Fibroblast of skin of left biceps (primary cell): ENCODE results near the gene SLFN13.
"Not testable (repeated sequence)": the region's sequence is repeated elsewhere in the genome, so short reads cannot be mapped to it uniquely, and the experiment has no call there.

Experiments
- DNase-seq, 2 experiments: peaks; one replicate each; pipeline ENCODE4 v3.0.0-alpha.2; 2013; ENCODE audit warnings: low read depth in 2 of 2

SLFN13 gene

GRCh38 chr17:35448214-35448898 lies at the start of gene SLFN13:
TSS of gene SLFN13 (minus strand) at chr17:35448766. CDS start at chr17:35445680, 3,086 bp downstream.
- DNase-seq, result no peak

GRCh38 chr17:35496451-35497290 lies 48.1 kb upstream of the SLFN13 start:
- no peak for DNase-seq

- no peak for DNase-seq
These were observed 44.5 kb upstream of the SLFN13 start for GRCh38 chr17:35493040-35493439.

- DNase-seq, result no peak
These were observed 42.9 kb upstream of the SLFN13 start for GRCh38 chr17:35491417-35491816.

- DNase-seq, result no peak
These were observed 41.4 kb upstream of the SLFN13 start for GRCh38 chr17:35489944-35490343.

GRCh38 chr17:35488991-35489390 lies 40.4 kb upstream of the SLFN13 start:
- no peak for DNase-seq

GRCh38 chr17:35486920-35487732 lies 38.6 kb upstream of the SLFN13 start:
- DNase-seq, result peak in 1 of 2 experiments; percentile 15

- no peak for DNase-seq
These were observed 30.7 kb upstream of the SLFN13 start for GRCh38 chr17:35479271-35479670.

- DNase-seq, result no peak
These were observed 28.7 kb upstream of the SLFN13 start for GRCh38 chr17:35477248-35477647.

- no peak for DNase-seq
These were observed 27.8 kb upstream of the SLFN13 start for GRCh38 chr17:35476283-35476820.

- DNase-seq, result no peak
These were observed 19.9 kb upstream of the SLFN13 start for GRCh38 chr17:35468475-35468874.

- no peak for DNase-seq
These were observed 19.3 kb upstream of the SLFN13 start for GRCh38 chr17:35467824-35468223.

GRCh38 chr17:35460354-35460851 lies 11.8 kb upstream of the SLFN13 start:
- no peak for DNase-seq

- not testable (repeated sequence) for DNase-seq
These were observed 5.5 kb upstream of the SLFN13 start for GRCh38 chr17:35454035-35454434.

GRCh38 chr17:35453171-35453570 lies 4.6 kb upstream of the SLFN13 start:
- no peak for DNase-seq

GRCh38 chr17:35449371-35449931 lies 885 bp upstream of the SLFN13 start:
- DNase-seq, result no peak

- no peak for DNase-seq
These were observed 297 bp upstream of the SLFN13 start for GRCh38 chr17:35448899-35449227.

- no peak for DNase-seq
These were observed 1.1 kb downstream of the SLFN13 start for GRCh38 chr17:35447499-35447898.

- no peak for DNase-seq
These were observed 10.1 kb downstream of the SLFN13 start for GRCh38 chr17:35438433-35438832.

- peak; percentile 98 to 99 for DNase-seq
These were observed 15.3 kb downstream of the SLFN13 start for GRCh38 chr17:35433075-35433894.
